ENCODE data around the gene BCL2L1.

GRCh38 chr20:31723069-31723318, 326 bp upstream of the BCL2L1 start:
- no peak for TF ChIP-seq CTCF (IDR thresholded peaks at IDR 0.05; ENCODE audit: extremely low read depth in 1 of 2, insufficient read depth in 1 of 2, low read depth in 1 of 2, low read length in 2 of 2)
- no peak for TF ChIP-seq MYC (IDR thresholded peaks at IDR 0.05; ENCODE audit: low read depth, low read length)
- TF ChIP-seq POLR2AphosphoS5 (IDR thresholded peaks at IDR 0.05; ENCODE audit: insufficient read depth, low read depth, low read length), result no peak
- no peak for TF ChIP-seq POLR2A (IDR thresholded peaks at IDR 0.05; ENCODE audit: low read depth, low read length)
- no peak for TF ChIP-seq EZH2 (IDR thresholded peaks at IDR 0.05; ENCODE audit: borderline replicate concordance, low read depth, low read length, severe bottlenecking)
- TF ChIP-seq JUN (IDR thresholded peaks at IDR 0.05; ENCODE audit: borderline replicate concordance, insufficient read depth, insufficient read length, low read depth), result no peak
- TF ChIP-seq MAX (IDR thresholded peaks at IDR 0.05; ENCODE audit: insufficient read depth, insufficient read length), result no peak
- TF ChIP-seq GATA2 (IDR thresholded peaks at IDR 0.05; ENCODE audit: insufficient read depth, insufficient read length, low read depth, low read length), result no peak

Measured in endothelial cell of umbilical vein (primary cell).